Measurements from ENCODE around the gene SDHAF2. TPM values are rescaled to one million over a fixed set of nuclear protein-coding genes. Genes with fewer than 3 reads are reported as not detected.
A peak's percentile ranks its signal among the peaks of the same experiment; 100 is the strongest.

SDHAF2 gene
- total and polyA plus RNA-seq, 2 of the 13 experiments (the other 11 are each of a cell fraction or from before 2014, with no cell fraction given), result 44.2 to 70.4 TPM

GRCh38 chr11:61480994-61481335, 51.0 kb downstream of the SDHAF2 start:
- Histone ChIP-seq H3K27me3 (ENCODE audit: control insufficient read depth in 1 of 2, insufficient read depth in 2 of 2, low read length in 2 of 2) (peaks cover 2 to 40% of the 10 kb centered on the region in 2 experiments; a peak in 4 of 5 replicates), H3K27ac (ENCODE audit: extremely low read length, insufficient read depth, low read length) (no peak overlapping the region), H3K4me3 (replicated peaks in 1 of 3; ENCODE audit: insufficient read depth in 1 of 3, low read depth in 2 of 3, low read length in 3 of 3) (no peak overlapping the region), H3K9me3 (ENCODE audit: low read length) (no peaks in the 10 kb centered on the region), H3K36me3 (replicated peaks in 1 of 2; ENCODE audit: control insufficient read depth in 1 of 2, insufficient read depth in 2 of 2, low read length in 2 of 2) (no peaks in the 10 kb centered on the region), H3K9ac (ENCODE audit: insufficient read depth, low read depth, low read length) (no peak overlapping the region), H3K79me2 (ENCODE audit: insufficient read depth, low read length) (no peaks in the 10 kb centered on the region), H2AFZ (ENCODE audit: low read length) (no peak overlapping the region), H4K20me1 (ENCODE audit: insufficient read depth, low read length) (no peaks in the 10 kb centered on the region), H3K4me2 (ENCODE audit: low read depth, low read length) (no peak overlapping the region), H3K4me1 (ENCODE audit: insufficient read depth, low read length) (peaks cover 47% of the 10 kb centered on the region)
- no peak for DNase-seq (ENCODE audit: low spot score)
- ChIA-PET POLR2A (no interaction called here), CTCF (ENCODE audit: low intra/inter-chr PET ratio, low total read pairs) (interaction anchor here (1.3 kb wide), 1 partner anchor 36 kb away, joined by 3 read pairs; no protein-coding TSS in a partner anchor)
- peak; percentile 15 for ATAC-seq
- TF ChIP-seq SMAD1 (CRISPR knock-in tag; IDR thresholded peaks at IDR 0.05; ENCODE audit: borderline replicate concordance, low read depth) (no peak), GATAD2A (CRISPR knock-in tag; IDR thresholded peaks at IDR 0.05) (no peak), RFX3 (CRISPR knock-in tag; IDR thresholded peaks at IDR 0.05) (peak; percentile 80), MXI1 (IDR thresholded peaks at IDR 0.05; ENCODE audit: borderline replicate concordance, low read depth, low read length) (peak; percentile 67; the same call in 1 of the 3 replicates), ZC3H4 (CRISPR knock-in tag; IDR thresholded peaks at IDR 0.05; ENCODE audit: borderline replicate concordance) (no peak), RFX1 (IDR thresholded peaks at IDR 0.05) (peak; percentile 80), BRCA1 (CRISPR knock-in tag; IDR thresholded peaks at IDR 0.05) (no peak), SAP130 (CRISPR knock-in tag; IDR thresholded peaks at IDR 0.05; ENCODE audit: low read depth) (0 out of 2 replicates have a peak, but pooled peaks have one; percentile 20), ZNF747 (CRISPR knock-in tag; IDR thresholded peaks at IDR 0.05; ENCODE audit: borderline replicate concordance) (no peak), TRAFD1 (CRISPR knock-in tag; IDR thresholded peaks at IDR 0.05; ENCODE audit: borderline replicate concordance) (no peak), GZF1 (CRISPR knock-in tag; IDR thresholded peaks at IDR 0.05) (no peak), ZNF180 (CRISPR knock-in tag; IDR thresholded peaks at IDR 0.05; ENCODE audit: borderline replicate concordance, low read depth) (no peak), ZNF460 (CRISPR knock-in tag; IDR thresholded peaks at IDR 0.05; ENCODE audit: borderline replicate concordance) (no peak)
- 5% methylated on average over 3 of the region's 7 CpGs for WGBS (ENCODE audit: low lambda C conversion rate)
- no TSS peak for BruUV-seq (replicated peaks)
- intact Hi-C loops (cut with micrococcal nuclease; ENCODE audit: unreplicated experiment) (no loop called here), in situ Hi-C loops (cut with HindIII; ENCODE audit: extremely low pct_ligation_motif_present, low pct_unique_long_range_greater_than_20kb) (no loop called here)
- FAIRE-seq, result no peak
